GM21367 (cell line): ENCODE measurements around the gene KCNH1.
"Not testable (repeated sequence)": the region's sequence is repeated elsewhere in the genome, so short reads cannot be mapped to it uniquely, and the experiment has no call there.

Experiments
- ATAC-seq: cut with Tn5 transposase; IDR thresholded peaks from one replicate; pipeline ENCODE4 v1.9.1; 2021; ENCODE audit not compliant: unreplicated experiment

KCNH1 gene

DNA sequence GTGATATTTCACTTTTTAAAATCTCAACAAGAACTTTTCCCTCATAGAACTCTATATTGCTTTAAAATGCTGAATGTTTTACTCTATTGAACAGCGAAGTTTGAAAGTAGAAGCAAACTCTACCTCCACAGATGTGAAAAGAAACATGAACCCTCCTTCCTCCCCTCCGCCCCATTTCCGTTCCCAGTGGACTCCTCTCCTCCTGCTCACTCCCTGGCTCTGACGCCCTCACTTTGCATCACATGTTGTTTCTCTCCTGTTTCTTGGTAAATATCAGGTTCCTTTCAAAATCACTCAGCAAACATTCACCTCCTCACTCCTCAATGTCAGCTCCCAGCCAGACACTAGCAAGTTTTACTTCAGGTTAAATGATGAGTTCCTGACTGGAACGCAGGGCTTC is 34.6 kb downstream of the KCNH1 start:
- no peak for ATAC-seq

DNA sequence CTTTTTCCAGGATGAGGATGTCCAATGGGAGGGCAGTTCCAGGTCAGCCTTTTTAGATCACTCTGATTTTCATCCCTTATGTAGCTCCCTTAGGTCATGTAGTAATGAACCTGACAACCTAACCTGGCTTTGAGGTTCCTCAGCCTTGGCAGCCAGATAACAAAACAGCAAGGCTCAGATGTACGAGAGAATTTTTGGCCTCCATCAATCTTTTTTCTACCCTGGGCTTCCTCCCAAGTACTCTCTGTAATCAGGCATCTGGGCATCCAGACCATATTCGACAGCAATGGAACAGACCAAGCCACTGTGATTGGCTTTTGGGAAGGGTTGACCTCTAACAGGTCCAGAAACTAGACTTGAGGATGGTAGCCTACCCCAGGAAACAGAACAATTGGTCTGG is 38.6 kb downstream of the KCNH1 start:
- no peak for ATAC-seq

DNA sequence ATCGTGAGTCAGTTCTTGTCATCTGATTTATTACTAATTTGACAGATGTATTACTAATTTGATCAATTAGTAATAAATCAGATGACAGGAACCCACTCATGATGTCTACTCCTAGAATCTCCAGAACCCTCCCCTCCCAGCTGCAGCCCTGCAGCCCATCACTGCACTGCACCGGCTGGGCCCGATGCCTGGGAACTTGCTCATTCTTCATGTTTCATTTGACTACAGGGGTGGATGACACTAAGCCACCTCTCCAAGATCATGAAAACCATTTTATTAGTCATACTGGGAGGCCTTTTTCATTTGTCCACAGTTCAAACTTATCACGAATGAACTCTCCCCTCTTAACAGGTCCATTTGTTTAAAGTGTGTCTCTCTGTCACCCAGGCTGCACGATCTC is 41.0 kb downstream of the KCNH1 start:
- ATAC-seq = no peak

DNA sequence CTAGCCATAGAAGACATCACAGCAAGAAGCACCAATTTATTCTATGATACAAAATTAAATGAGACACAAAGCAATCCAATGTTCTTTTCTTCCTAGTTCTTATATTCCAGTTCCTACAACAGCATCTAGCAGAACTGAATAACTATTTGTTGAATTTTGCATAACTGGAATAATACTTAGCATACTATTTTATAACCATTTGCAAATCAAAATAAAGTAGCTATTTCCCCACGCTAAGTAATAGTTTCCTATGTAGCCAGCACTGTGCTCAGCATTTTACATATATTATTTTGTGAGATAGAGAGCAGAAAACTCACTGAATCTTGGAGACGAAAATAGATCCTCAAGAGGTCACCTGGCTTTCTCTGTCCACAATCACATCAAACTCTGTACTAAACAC is 42.1 kb downstream of the KCNH1 start:
- no peak for ATAC-seq

DNA sequence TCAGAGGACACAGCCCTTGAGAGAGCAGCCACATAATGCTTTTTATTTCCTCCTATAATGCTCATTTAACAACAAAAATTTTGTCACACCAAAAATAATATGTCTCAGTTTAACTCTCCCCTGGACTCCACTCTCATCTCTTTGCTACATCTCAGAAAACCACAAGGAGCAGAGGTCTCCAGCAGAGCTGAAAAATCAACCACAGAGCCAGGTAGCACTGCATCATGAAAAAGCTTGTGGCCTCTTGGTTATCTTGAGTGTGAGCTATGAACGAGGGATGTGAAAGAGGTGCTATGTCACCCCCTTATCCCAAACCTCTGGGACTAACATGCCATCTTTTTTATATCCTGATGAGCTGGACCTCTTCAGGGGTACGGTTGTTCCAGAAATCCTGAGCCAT is 44.4 kb downstream of the KCNH1 start:
- no peak for ATAC-seq

DNA sequence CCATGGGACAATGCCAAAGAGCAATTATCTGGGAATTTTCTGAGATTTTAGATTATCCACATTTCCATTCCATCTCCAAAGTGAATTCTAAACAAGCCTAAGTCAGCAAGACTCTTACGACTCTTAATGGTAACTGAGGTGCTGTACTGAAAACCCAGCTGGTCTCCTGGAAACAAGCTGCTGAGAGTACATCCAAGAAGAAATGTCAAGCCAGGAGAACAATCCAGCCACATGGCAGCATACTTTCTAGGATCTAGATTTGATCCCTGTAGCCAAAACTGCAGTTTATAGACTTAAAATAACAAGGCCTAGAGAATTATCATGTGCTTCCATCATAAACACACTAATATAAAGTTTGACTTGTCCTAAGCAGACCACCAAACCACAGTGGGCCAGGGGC is 45.8 kb downstream of the KCNH1 start:
- ATAC-seq = no peak

DNA sequence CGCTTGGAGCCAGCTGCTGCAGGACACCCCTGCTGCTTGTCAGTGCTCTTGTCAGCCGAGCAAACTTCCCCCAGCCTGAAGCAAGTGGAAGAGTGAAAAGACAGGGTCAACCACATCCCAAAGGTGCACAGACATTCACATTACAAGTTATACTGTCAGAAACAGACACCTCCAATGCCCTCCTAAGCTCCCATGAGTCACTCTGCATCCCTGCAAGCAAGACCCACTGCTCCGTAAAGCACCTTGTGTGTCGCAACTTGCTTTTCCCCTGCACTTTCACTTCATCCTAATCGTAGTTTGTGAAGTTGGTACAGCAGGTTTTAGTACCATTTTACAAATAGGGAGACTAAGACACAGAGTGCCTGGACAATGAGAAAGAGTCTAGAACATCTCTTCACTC is 51.1 kb downstream of the KCNH1 start:
- no peak for ATAC-seq

DNA sequence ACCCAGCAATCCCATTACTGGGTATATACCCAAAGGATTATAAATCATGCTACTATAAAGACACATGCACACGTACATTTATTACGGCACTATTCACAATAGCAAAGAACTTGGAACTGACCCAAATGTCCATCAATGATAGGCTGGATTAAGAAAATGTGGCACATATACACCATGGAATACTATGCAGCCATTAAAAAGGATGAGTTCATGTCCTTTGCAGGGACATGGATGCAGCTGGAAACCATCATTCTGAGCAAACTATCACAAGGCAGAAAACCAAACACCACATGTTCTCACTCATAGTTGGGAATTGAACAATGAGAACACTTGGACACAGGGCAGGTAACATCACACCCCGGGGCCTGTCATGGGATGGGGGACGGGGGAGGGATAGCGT is 52.5 kb downstream of the KCNH1 start:
- not testable (repeated sequence) for ATAC-seq

DNA sequence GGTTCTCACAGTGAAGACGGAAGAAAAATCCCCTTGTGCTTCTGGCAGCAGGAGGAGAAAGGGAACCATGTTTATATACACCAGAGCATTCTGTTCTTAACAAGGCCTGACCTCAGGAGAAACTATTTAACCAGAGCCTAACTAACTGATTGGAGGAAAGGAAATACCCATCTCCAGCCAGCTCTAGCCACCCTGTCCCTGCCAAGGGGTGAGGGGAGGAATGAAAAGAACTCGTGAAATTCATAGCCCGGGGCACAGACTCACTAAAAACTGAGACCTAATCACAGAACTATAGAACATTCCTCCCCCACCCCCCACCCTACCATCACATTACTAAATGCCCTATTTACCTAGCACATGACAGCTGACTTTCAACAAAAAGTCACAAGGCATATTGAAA is 65.0 kb downstream of the KCNH1 start:
- ATAC-seq = no peak

DNA sequence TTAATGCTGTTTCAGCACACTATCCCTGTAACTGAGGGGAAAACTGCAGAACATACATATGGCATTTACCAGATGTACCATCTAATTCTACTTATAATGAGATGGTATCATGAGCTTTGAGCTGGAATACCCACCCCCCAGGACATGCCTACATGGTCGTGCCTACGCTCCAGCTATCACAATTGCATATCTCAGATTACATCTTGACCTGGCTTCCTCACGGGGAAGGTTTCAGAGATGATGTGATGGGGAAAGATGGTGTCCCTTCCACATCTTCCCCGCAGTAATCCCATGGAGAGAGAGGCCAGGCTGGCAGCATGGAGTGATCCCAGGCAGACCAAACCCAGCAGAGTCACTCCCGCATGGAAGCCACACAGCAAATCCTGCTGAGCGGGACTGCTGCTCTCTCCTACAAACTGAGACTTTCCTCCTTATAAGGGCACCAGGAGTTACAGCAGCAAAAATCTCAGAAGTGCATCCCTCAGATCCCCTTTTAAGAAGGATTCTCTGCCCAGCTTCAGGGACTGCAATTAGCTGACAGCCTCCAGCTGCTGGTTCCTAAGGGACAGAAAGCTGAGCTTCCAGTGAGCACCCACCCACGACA is 67.1 kb downstream of the KCNH1 start:
- ATAC-seq = no peak

DNA sequence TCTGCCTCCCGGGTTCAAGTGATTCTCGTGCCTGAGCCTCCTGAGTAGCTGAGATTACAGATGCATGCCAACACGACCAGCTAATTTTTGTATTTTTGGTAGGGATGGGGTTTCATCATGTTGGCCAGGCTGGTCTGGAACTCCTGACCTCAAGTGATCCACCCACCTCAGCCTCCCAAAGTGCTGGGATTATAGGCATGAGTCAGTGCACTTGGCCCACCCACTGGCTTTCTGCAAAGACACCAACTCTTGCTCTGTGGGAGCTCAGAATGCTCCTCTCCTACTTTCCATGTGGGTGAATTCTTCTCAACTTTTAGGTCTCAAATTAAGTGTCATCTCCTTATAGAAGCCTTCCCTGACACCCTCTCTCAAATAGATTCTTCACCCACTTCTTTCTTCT is 92.1 kb downstream of the KCNH1 start:
- not testable (repeated sequence) for ATAC-seq

DNA sequence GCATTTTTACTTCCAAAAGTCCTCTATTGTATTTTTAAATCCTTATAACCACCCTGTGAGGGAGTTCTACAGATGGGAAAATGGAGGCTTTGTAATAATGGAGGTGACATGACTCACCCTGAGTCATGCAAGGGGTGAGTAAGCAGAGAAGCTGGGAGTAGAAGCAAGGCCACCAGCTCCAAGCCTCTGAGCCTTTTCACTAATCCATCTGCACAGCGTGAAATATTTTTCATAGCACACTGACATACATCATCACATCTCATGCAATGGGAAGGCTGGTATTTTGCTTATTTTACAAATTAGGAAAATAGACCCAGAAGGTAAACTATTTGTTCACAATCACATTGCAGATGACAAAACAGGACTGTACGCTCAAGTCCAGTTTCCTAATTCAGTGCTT is 96.9 kb downstream of the KCNH1 start:
- no peak for ATAC-seq

DNA sequence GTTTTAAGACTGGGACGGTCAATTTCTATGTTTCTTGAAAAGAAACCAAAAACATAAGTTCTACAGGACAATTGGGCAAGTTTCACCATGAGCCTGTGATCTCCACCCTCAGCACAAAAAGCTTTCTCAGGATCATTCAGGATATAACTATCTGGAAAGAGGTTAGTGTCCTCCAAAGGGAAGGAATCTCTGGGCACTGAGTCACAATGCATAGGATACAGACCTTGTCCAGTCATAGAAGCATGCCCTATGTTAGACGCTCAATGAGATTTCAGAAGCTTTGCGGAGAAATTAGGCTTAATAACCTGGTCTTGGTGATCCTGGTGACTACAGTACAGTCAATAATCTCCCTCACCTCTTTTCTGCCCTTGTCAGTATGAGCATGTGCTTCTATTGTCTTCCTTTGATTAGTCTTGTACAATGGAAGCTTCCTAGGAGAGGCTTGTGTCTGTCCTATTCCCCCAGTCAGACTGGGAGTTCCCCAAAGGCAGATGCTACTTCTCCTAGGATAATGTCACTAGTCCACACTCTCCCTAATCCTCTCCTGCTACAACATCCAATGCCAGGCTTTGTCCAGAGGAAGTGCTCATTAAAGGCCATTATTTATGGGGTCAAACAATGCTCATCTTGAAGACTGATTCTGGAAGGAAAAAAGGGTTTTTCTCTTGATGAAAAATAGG is 97.4 kb downstream of the KCNH1 start:
- no peak for ATAC-seq

DNA sequence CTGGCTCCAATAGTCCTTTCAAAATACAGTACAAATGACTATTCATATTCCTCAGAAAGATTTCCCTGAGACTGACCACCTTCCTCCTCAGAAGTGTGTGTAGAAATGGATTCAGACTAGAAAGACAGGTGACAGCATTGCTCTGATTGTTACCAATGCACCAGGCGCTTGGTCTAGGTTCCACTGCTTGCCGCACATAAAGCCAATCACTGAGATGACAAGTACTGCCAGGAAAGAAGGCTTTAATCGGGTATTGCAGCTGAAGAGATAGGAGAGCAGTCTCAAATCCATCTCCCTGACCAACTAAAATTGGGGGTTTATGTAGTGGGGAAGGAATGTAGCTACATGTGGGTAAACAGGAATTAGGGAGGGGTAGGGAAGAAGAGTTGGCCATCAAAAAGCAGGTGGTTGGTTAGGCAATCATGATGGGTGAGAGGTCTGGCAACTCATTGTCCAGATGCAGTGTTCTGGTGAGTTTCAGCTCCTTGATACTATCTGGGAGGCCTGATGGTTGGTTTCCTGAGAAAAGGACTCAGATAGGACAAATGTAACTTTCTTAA is 98.0 kb downstream of the KCNH1 start:
- no peak for ATAC-seq

DNA sequence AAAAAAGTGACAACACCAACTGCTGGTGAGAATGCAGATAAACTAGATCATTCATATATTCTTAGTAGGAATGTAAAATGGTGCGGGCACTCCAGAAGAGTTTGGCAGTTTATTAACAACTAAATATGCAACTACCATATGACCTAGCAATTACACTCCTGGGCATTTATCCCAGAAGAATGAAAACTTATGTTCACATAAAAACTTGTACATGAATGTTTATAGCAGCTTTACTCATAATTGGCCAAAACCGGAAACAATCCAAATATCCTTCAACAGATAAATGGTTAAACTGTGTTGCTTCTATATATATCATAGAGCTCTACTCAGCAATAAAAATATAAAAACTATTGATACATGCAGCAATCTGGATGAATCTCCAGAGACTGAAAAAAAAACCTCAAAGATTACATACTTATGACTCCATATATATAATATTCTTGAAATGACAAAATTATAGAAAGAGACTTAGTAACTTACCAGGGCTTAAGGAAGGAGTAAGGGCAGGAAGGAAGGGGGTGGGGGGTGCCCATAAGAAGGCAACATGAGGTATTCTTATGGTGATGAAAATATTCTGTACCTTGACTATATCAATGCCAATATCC is 99.9 kb downstream of the KCNH1 start:
- no peak for ATAC-seq

DNA sequence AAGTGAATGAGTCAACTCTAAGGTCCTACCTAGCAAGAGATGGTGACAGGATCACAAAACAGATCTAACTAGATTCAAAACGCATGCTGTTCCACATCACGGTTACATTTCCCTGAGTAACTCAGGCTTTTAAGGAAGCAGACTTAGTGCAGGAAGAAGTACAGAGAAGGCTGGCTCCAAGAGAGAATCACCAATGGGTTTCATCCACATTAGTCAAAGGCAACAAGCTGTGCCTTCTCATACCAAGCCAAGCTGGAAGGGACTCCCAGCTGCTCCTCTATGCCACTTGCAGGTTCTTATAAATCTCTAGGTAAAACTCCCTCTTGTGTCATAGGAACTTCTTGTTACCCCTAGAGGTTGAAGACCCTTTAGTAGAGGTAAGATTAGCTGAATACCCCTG is 109.0 kb downstream of the KCNH1 start:
- no peak for ATAC-seq

DNA sequence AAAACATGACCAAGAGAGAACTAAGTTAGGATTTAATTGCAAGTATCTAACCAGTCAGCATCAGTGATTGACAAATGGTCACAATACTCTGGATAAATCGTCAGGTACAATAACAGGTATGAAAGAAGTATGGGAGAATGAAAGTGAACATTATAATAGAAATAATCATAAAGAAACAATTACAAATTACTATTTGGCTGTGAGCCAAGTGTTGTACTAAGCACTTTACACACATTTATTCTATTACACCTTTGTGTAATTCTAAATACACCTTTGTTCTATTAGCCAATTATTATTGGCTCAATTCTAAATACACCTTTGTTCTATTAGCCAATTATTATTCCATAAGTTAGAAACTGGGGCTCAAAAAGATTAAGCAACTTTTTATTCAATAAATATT is 114.7 kb downstream of the KCNH1 start:
- no peak for ATAC-seq

DNA sequence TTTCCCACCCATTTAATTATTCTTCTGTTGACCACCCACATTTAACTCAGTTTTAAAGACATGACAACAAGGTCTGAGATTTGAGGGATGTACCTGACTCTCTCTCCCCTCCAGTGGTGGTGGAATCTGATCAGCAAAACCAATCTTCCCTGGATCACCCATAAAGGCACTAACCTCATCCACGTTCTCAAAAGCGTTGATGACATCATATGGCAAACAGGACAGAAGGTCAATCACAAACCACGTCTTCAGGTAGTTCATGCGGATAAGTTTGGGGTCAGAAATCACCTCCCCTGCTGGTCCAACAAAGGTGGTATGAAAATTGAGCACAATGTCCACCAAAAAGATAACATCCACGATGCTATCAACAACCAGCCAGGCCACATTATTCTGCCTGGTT is 115.3 kb downstream of the KCNH1 start:
- ATAC-seq = no peak

DNA sequence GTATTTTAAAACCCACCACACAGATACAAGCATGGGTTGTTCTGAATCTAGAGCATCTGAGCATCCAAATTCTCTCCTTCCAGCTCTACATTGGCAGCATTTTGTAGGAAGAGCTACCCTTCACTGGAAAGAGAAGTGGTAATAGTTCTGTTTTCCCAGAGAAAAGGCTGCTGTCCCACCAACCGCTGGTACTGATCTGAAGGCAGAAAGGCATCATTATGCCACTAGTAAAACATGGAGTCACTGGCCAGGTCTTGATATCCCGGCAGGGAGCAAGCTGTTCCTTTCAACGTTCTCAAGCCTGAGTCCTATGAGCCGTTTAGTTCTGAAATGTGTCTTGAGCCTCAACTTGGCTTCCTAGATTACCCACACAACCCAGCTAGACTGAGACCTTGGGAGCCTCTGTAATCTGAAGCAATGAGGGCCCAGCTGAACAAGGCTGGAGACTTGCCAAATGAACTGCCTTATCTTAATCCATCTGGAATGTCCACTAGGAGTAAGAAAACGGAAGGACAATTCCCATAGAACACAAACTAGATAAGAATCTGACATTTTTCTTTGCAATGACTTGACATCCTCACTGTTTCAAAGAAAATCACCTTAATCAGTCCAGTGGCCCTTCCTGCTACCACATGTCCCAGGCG is 116.8 kb downstream of the KCNH1 start:
- no peak for ATAC-seq

DNA sequence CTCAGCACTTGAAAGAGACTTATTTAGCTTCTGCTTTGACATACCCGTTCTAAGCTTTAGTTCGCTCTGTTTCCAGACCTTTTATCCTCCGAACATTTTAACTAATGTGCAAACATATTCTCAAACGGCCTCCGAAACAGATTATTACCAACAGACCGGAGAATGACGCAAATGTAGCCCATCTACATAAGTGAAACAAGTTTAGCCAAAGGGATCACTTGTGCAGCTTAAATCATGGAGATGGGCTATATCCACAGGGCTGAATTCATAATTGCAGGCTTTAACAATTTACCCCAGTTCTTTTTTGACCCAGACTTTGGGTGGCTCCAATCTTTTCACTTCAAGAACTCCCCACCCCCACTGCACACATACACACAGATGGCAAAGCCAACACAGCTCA is 119.7 kb downstream of the KCNH1 start:
- no peak for ATAC-seq

DNA sequence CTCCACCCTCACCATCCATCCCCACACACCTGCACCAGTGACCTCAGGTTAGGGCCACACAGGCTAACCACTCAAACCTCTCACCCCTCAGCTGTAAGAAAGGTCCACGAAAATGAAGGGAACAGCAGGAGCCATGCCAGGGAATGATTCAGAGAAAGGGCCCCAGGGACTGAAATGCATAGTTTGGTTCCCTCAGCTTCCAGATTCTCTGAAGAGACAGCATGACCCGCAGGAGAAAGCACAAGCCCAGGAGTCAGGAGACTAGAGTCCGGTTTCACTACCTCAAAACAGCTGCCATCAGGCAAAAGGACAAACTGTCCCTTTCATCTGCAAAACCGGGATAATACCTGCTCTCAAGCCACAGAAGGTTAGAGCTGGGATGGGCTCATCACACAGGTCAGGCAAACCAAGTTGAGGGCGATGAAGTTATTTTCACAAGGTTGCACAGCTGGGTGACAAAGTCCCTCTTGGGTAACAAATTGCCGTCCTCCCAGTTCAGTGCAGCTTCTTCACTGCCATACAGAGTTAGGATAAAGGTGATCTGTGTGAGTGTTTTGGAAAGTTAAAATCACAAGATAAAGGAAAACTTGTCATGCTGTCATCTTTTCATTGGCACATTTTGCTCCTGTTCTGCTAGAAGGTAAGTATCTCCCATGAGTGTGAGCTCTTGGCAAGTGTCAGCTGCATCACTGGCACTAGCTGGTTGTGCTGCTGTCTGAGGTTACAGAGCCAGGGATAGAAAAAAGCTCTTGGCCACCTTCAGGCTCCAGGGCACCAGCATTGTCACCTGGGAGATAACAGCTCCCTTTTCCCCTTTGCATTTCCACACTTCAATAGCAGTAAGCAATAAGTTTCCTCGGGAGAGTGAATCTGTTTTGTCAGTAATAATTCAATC is 120.4 kb downstream of the KCNH1 start:
- no peak for ATAC-seq
